OCI-LY3 (cell line): ENCODE measurements around the gene POLRMT.

Experiments
- H2AFZ ChIP-seq: fragments of 200-600, 300-600 bp; shearing (Covaris generic); 2 replicates; pipeline ENCODE4 v1.6.0; 2014; ENCODE audit warnings: antibody characterized with exemption, low read depth, low read length
- H3K27ac ChIP-seq: fragments of 200-600, 300-600 bp; sonication (generic); 2 replicates; pipeline ENCODE4 v1.5.1; 2014; ENCODE audit warnings: mild to moderate bottlenecking, low read length, moderate library complexity, mixed read lengths
- H3K27me3 ChIP-seq: fragments of 200-600, 300-600 bp; sonication (generic); 2 replicates; pipeline ENCODE4 v1.6.1; 2014; ENCODE audit warnings: low read depth, low read length, mixed read lengths
- H3K36me3 ChIP-seq: fragments of 200-600, 300-600 bp; sonication (generic); replicated peaks from 2 replicates; pipeline ENCODE3; 2014; ENCODE audit warnings: low read depth, low read length, mixed read lengths
- H3K4me1 ChIP-seq: fragments of 300-600, 200-600 bp; sonication (generic); 2 replicates; pipeline ENCODE4 v1.6.1; 2014; ENCODE audit warnings: low read length, mixed read lengths
- H3K4me2 ChIP-seq: fragments of 200-600, 300-600 bp; sonication (generic); 2 replicates; pipeline ENCODE4 v1.6.1; 2014; ENCODE audit warnings: low read length, mixed read lengths
- H3K4me3 ChIP-seq: fragments of 300-600, 200-600 bp; sonication (generic); 2 replicates; pipeline ENCODE4 v1.5.1; 2014; ENCODE audit warnings: antibody characterized with exemption, mild to moderate bottlenecking, low read length, moderate library complexity
- H3K79me2 ChIP-seq: fragments of 300-600, 200-600 bp; shearing (Covaris generic); 2 replicates; pipeline ENCODE4 v1.6.1; 2014; ENCODE audit warnings: mild to moderate bottlenecking, low read length, mixed read lengths
- H3K9ac ChIP-seq: fragments of 300-600, 200-600 bp; shearing (Covaris generic); 2 replicates; pipeline ENCODE4 v1.6.0; 2014; ENCODE audit warnings: mild to moderate bottlenecking, low read length, moderate library complexity
- H3K9me3 ChIP-seq: fragments of 200-600, 300-600 bp; shearing (Covaris generic); 2 replicates; pipeline ENCODE4 v1.6.1; 2014; ENCODE audit warnings: low read length, mixed read lengths; ENCODE audit not compliant: insufficient read depth
- H4K20me1 ChIP-seq: fragments of 200-600, 300-600 bp; sonication (generic); 2 replicates; pipeline ENCODE4 v1.6.1; 2016; ENCODE audit warnings: low read length, mixed read lengths; ENCODE audit not compliant: insufficient read depth
- EZH2phosphoT487 ChIP-seq: fragments of 200-600 bp; shearing (Covaris generic); IDR thresholded peaks from 2 replicates; pipeline ENCODE4 v1.6.1; 2018; ENCODE audit warnings: antibody characterized with exemption, mixed run types, low read depth
- TF ChIP-seq, protein P1 (sequence below): fragments of 200-600, 300-600 bp; sonication (generic); IDR thresholded peaks from 2 replicates; pipeline ENCODE4 v1.5.1; 2014; ENCODE audit warnings: antibody characterized with exemption, low read length, low read depth

Gene POLRMT

GRCh38 chr19:638906-639252 lies 5.5 kb upstream of the POLRMT start:
- Histone ChIP-seq H2AFZ (no peak overlapping the region), H4K20me1 (no peaks in the 10 kb centered on the region), H3K27me3 (no peaks in the 10 kb centered on the region), H3K9me3 (no peaks in the 10 kb centered on the region), H3K9ac (no peak overlapping the region), H3K79me2 (peaks cover 4% of the 10 kb centered on the region; the same call in 1 of the 2 replicates), H3K27ac (no peak overlapping the region), H3K4me3 (no peak overlapping the region), H3K4me2 (no peak overlapping the region), H3K36me3 (no peaks in the 10 kb centered on the region), H3K4me1 (peaks cover 6% of the 10 kb centered on the region)
- TF ChIP-seq EZH2phosphoT487, result no peak
- TF ChIP-seq, protein P1, sequence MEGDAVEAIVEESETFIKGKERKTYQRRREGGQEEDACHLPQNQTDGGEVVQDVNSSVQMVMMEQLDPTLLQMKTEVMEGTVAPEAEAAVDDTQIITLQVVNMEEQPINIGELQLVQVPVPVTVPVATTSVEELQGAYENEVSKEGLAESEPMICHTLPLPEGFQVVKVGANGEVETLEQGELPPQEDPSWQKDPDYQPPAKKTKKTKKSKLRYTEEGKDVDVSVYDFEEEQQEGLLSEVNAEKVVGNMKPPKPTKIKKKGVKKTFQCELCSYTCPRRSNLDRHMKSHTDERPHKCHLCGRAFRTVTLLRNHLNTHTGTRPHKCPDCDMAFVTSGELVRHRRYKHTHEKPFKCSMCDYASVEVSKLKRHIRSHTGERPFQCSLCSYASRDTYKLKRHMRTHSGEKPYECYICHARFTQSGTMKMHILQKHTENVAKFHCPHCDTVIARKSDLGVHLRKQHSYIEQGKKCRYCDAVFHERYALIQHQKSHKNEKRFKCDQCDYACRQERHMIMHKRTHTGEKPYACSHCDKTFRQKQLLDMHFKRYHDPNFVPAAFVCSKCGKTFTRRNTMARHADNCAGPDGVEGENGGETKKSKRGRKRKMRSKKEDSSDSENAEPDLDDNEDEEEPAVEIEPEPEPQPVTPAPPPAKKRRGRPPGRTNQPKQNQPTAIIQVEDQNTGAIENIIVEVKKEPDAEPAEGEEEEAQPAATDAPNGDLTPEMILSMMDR, result no peak

GRCh38 chr19:634975-635652 lies 1.8 kb upstream of the POLRMT start:
- Histone ChIP-seq H4K20me1 (no peaks in the 10 kb centered on the region), H3K4me2 (no peak overlapping the region), H3K4me3 (no peak overlapping the region), H3K4me1 (peaks cover 11% of the 10 kb centered on the region), H3K27ac (no peak overlapping the region), H2AFZ (no peak overlapping the region), H3K79me2 (peaks cover 35% of the 10 kb centered on the region), H3K36me3 (peaks cover 5% of the 10 kb centered on the region), H3K9ac (no peak overlapping the region), H3K27me3 (no peaks in the 10 kb centered on the region), H3K9me3 (no peaks in the 10 kb centered on the region)
- TF ChIP-seq, protein P1, result no peak
- TF ChIP-seq EZH2phosphoT487, result no peak

DNA sequence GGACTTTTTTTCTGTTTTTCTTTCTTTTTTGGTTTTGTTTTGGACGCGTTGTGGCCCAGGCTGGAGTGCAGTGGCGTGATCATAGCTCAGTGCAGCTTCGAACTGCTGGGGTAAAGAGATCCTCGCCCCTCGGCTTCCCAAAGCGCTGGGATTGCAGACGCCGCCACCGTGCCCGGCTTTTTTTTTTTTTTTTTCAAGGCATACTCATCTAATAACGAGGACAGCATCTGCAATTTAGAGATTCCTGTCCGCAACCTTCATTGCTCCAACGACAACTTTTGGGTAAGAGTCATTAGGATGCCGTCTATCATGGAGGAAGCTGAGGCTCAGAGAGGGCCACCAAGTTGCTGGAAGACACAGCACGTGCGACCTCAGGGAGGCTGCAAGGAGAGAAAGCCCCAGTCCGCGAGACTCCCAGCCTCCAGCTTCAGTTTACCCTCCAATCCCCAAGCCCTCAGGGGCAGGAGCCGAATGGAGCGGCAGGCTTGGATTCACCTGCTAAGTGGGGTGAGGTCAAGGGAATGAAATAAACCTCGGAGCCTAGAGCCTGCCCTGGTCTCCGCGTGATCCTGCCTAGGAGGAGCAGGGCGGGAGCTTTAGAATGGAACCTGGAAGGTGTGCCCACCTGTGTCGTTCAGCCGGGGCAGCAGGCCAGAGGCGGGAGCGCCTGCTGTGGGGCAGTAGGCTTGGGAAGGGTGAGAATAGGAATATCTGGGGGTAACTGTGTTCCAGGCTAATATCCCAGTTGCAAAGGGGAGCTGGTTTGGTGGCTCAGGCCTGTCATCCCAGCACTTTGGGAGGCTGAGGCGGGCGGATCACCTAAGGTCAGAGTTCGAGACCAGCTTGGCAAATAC lies 676 bp upstream of the POLRMT start:
- Histone ChIP-seq H3K36me3 (peaks cover 7% of the 10 kb centered on the region), H2AFZ (peak overlapping the region; percentile 53; the same call in 1 of the 2 replicates), H3K9ac (peak overlapping the region; percentile 69), H3K27me3 (no peaks in the 10 kb centered on the region), H3K9me3 (no peaks in the 10 kb centered on the region), H3K4me1 (peaks cover 11% of the 10 kb centered on the region), H3K4me2 (peak overlapping the region; percentile 86), H3K79me2 (peaks cover 40% of the 10 kb centered on the region), H3K4me3 (peak overlapping the region; percentile 92), H4K20me1 (no peaks in the 10 kb centered on the region), H3K27ac (no peak overlapping the region)
- TF ChIP-seq, protein P1, result no peak
- TF ChIP-seq EZH2phosphoT487, result no peak

- no peak for TF ChIP-seq EZH2phosphoT487
- TF ChIP-seq, protein P1, result no peak
- H4K20me1 ChIP-seq, result no peaks in the 10 kb centered on the region
- H3K4me3 ChIP-seq, result peak overlapping the region; percentile 92
- no peaks in the 10 kb centered on the region for H3K9me3 ChIP-seq
- H3K79me2 ChIP-seq, result peaks cover 52% of the 10 kb centered on the region
- H2AFZ ChIP-seq, result peak overlapping the region; percentile 52; the same call in 1 of the 2 replicates
- peak overlapping the region; percentile 84 for H3K9ac ChIP-seq
- peaks cover 19% of the 10 kb centered on the region for H3K36me3 ChIP-seq
- H3K27ac ChIP-seq, result peak overlapping the region; percentile 42
- no peaks in the 10 kb centered on the region for H3K27me3 ChIP-seq
- H3K4me2 ChIP-seq, result peak overlapping the region; percentile 75
- H3K4me1 ChIP-seq, result peaks cover 11% of the 10 kb centered on the region
Observed at GRCh38 chr19:632579-633067, 714 bp downstream of the POLRMT start.
